Right atrium auricular region (tissue), 2 donors: ENCODE results near the gene SLC5A6. TPM values are rescaled to one million over a fixed set of nuclear protein-coding genes. Genes with fewer than 3 reads are reported as not detected.

Experiments used
- DNase-seq: peaks from one replicate; pipeline ENCODE4 v3.0.0-alpha.2; 2019; ENCODE audit warnings: low spot score
- H3K27ac ChIP-seq, 2 donors: fragments of 200-600 bp; sonication (generic); 1 replicate in 1 of 2; 2 replicates in 1 of 2; pipeline ENCODE4 v1.5.1; 2016 to 2019
- H3K27me3 ChIP-seq, 2 donors: fragments of 200-600 bp; sonication (generic); one replicate each; pipeline versions ENCODE4 v1.5.1 to v1.6.0; 2017 to 2019
- H3K36me3 ChIP-seq: fragments of 200-600 bp; sonication (generic); one replicate; pipeline ENCODE4 v1.5.1; 2016
- H3K4me1 ChIP-seq, 2 donors: fragments of 200-600 bp; sonication (generic); one replicate each; pipeline versions ENCODE4 v1.5.1 to v1.6.0; 2017 to 2019
- H3K4me3 ChIP-seq, 2 donors: fragments of 200-600 bp; sonication (generic); 1 replicate in 1 of 2; 2 replicates in 1 of 2; pipeline ENCODE4 v1.5.1; 2017 to 2019; ENCODE audit warnings: mild to moderate bottlenecking in 1 of 2, moderate library complexity in 1 of 2
- H3K9me3 ChIP-seq, 2 donors: fragments of 200-600 bp; sonication (generic); one replicate each; pipeline ENCODE4 v1.5.1; 2019
- total RNA-seq, 2 donors: library from RNA; depleted of rRNA; stranded (reverse); fragments of >200 nt; gene quantifications; one replicate each; pipeline ENCODE4 v1.1.0, GENCODE V29; 2016
- TF ChIP-seq, protein P1 (sequence below), 2 donors: fragments of 200-600 bp; sonication (generic); IDR thresholded peaks; one replicate each; pipeline ENCODE4 v1.5.1; 2019; ENCODE audit warnings: antibody characterized with exemption in 2 of 2

The SLC5A6 gene
- total RNA-seq, 2 donors from 2014 or later, result 9.2 to 14.7 TPM

DNA sequence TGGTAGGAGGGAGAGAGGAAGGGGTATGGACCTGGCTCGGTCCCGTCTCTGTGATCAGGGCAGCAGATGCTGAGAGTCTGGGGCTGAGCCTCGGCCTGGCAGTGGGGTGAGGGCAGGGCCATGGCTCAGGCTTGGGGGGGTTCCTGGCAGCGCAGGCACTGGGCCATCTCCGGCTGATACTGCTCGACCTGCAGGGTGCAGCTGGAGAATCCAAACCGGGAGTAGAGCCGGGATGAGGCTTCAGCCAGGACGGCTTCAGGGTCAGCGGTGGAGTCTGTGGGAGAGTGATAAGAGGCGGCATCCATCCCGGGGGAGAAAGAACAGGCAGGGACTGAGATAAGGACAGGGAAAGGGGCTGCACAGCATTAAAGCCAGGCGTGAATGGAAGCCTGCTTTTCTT is 43.1 kb upstream of the SLC5A6 start:
- Histone ChIP-seq H3K4me1 (peaks cover 0 to 4% of the 10 kb centered on the region in 2 donors), H3K36me3 (no peaks in the 10 kb centered on the region), H3K27me3 (no peaks in the 10 kb centered on the region), H3K9me3 (no peaks in the 10 kb centered on the region), H3K4me3 (no peak overlapping the region), H3K27ac (no peak overlapping the region)
- TF ChIP-seq, protein P1, sequence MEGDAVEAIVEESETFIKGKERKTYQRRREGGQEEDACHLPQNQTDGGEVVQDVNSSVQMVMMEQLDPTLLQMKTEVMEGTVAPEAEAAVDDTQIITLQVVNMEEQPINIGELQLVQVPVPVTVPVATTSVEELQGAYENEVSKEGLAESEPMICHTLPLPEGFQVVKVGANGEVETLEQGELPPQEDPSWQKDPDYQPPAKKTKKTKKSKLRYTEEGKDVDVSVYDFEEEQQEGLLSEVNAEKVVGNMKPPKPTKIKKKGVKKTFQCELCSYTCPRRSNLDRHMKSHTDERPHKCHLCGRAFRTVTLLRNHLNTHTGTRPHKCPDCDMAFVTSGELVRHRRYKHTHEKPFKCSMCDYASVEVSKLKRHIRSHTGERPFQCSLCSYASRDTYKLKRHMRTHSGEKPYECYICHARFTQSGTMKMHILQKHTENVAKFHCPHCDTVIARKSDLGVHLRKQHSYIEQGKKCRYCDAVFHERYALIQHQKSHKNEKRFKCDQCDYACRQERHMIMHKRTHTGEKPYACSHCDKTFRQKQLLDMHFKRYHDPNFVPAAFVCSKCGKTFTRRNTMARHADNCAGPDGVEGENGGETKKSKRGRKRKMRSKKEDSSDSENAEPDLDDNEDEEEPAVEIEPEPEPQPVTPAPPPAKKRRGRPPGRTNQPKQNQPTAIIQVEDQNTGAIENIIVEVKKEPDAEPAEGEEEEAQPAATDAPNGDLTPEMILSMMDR (IDR thresholded peaks at IDR 0.05), result no peak
- no peak for DNase-seq

DNA sequence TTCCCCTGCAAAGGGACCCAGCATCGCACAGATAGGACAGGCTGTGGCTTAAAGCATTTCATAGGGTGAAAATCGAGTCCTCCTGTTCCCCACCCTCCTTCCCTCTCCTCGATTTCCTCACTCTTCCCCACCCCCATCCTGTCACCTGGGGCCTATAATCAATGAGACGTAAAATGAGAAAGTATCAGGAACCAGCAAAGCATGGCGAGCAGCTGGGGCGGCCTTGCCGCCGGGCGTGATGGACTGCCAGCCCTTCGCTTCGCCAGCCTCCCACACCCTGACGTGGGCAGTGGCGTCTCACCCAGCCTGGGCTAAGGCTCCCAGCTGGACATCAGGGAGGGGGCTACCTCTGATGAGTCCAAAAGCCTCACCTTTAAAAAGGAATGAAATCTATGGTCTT is 39.7 kb upstream of the SLC5A6 start:
- H3K36me3 ChIP-seq, result no peaks in the 10 kb centered on the region
- H3K9me3 ChIP-seq, result no peaks in the 10 kb centered on the region
- H3K27ac ChIP-seq, result no peak overlapping the region
- TF ChIP-seq, protein P1 (IDR thresholded peaks at IDR 0.05), result no peak
- H3K4me1 ChIP-seq, result peaks cover 0 to 8% of the 10 kb centered on the region in 2 donors
- DNase-seq, result no peak
- no peaks in the 10 kb centered on the region for H3K27me3 ChIP-seq
- no peak overlapping the region for H3K4me3 ChIP-seq

DNA sequence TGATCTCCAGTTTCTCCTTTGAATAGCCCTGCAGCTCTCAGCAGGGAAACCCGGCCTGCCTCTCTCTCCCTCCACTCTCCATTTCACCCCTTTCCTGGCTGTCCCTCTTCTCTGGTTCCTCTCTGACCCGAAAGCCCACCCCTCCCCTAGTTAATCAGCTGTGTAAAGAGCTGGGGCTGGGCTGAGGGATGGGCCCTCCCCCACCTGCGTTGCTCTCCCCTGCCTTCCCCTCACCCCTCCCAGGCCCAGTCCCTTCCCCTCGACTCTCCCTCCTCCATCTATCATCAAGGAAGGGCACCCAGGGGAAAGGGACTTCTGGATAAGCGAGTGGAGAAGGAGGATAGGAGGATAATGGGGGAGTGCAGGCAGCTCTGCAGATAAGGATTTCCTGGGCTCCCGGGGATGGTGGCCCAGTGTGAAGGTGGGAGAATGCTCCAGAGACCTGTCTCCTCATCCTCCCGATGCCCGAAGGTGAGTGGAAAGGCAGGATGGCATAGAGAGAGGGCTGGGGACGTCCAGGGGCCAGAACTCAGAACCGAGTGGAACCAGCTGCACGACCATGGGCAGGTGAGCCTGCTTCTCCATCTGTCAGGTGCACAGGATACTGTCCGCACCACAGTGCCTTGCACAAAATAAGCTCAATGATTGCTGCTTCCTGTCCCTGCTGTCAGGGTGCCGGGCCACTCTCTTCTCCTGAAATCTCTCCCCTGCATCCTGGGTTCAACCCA is 38.7 kb upstream of the SLC5A6 start:
- no peak for DNase-seq
- Histone ChIP-seq H3K9me3 (no peaks in the 10 kb centered on the region), H3K27ac (no peak overlapping the region), H3K36me3 (no peaks in the 10 kb centered on the region), H3K4me1 (peaks cover 0 to 11% of the 10 kb centered on the region in 2 donors), H3K27me3 (no peaks in the 10 kb centered on the region), H3K4me3 (no peak overlapping the region)
- TF ChIP-seq, protein P1 (IDR thresholded peaks at IDR 0.05), result no peak

DNA sequence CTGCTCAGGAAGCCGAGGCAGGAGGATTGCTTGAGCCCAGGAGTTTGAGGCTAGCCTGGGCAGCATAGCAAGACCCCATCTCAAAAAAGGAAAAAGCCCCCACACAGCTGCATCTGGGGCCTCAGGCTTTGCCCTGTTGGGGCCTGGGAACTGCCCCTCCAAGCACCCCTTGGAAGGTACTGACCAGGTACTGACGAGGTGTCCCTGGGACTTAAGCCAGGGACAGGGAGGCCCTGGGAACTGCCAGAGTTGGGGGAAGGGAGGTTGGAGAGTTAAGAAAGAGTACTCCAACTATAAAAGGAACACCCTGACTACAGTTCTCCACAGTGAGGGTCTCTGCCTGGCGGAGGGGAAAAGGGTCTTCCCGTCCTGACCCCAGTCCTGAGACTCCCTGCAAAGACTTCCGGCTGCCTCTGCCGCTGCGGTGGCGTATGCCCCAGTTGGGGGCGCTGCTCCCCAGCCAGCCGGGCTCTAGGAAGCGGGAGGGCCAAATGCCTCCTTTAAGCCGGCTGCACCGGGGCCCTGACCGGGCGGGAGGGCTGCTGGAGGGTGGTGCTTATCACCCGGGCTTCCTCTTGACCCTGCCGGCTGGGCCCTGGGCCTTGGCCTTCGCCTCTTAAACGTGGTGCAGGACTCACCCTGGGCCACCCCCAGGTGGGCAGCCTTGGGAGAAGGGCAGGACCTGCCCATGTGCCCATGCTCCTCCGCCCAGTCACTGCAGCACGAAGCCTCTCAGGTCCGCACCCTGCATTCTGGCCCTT is 38.0 kb upstream of the SLC5A6 start:
- H3K4me1 ChIP-seq, result peaks cover 0 to 17% of the 10 kb centered on the region in 2 donors
- no peak overlapping the region for H3K4me3 ChIP-seq
- no peaks in the 10 kb centered on the region for H3K36me3 ChIP-seq
- DNase-seq, result no peak
- H3K27ac ChIP-seq, result no peak overlapping the region
- TF ChIP-seq, protein P1 (IDR thresholded peaks at IDR 0.05), result peak; percentile 73 to 86
- H3K9me3 ChIP-seq, result no peaks in the 10 kb centered on the region
- no peaks in the 10 kb centered on the region for H3K27me3 ChIP-seq

DNA sequence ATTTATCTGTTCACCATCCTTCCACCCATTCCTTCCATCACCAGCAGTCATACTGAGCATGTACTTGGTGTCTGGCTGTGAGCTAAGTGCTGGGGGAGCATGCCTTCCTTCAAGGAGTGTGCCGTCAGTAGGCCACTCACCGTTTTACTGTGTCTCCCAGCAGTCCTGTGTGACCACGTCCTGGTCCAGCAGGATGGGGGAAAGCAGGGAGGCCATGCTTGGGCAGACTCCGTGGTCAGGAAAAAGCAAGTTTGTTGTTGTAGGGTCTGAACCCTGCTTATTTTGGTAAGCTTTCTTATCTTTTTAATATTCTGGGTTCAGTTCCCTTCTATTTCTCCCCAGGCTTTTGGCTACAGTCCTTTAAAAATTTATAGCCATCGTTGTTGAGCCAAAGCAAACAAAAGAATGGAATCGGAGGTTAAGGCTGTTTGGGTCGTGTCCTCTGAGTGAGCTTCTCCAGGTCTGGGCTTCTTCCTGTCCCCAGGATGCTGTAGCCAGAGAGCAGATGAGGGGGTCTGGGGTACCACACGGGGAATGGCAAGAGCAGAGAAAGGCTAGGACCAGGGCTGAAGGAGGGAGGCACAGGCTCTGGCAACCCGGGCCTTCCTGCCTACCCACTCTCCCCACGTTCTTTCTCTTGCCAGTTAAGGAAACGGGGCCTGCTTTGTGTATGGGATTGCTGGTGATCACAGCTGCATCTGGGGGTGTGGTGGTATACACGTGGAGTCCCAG is 37.3 kb upstream of the SLC5A6 start:
- peaks cover 0 to 18% of the 10 kb centered on the region in 2 donors for H3K4me1 ChIP-seq
- DNase-seq, result no peak
- TF ChIP-seq, protein P1 (IDR thresholded peaks at IDR 0.05), result no peak
- no peaks in the 10 kb centered on the region for H3K36me3 ChIP-seq
- no peaks in the 10 kb centered on the region for H3K9me3 ChIP-seq
- no peak overlapping the region for H3K27ac ChIP-seq
- no peak overlapping the region for H3K4me3 ChIP-seq
- no peaks in the 10 kb centered on the region for H3K27me3 ChIP-seq
